ENCODE results near the gene BAHD1.

BAHD1 gene

DNA sequence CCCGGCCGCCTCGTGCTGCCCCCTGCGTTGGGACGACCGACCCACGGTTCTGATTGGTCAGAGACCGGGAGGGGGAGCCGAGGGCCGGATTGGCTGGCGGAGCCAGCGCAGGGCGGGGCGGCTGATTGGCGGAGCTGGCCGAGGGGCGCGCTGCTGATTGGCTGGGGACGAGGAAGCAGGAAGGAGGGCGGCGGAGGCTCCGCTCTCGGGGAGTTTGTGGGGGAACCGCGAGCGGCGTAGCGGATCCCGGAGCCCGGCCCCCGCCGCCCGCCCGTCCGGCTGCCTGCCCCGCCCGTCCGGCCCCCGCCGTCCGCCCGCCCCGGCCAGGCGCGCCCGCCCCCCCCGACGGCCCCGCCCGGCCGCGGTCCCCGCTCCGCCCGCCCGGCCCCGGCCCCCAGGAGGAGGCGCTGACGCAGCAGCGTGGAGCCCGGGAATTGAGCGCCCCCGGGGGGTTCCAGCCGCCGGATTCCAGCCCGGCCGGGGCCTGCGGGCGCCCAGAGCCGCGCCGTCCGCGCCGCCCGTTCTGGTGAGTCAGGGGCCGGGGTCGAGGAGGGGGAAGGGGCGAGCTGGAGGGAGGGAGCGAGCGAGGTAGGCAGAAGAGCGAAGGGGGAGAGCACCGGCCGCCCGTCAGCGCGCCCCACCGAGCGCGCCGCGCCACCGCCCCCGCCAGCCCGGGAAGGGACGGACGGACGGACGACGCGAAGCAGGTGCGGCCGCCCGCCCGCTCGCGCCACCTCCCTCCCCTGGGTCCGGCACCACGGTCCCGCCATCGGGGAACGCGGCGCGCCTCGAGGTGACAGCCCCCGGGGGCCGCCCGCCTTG, at the start of gene BAHD1:
Gene BAHD1 (plus strand): TSS at position 211 of the 822 bp plus-strand sequence. CDS start 17,512 bp downstream, outside the sequence.
- DNase-seq (ENCODE audit: low read depth in 2 of 2, low spot score in 1 of 2): peak; percentile 88 to 91

DNA sequence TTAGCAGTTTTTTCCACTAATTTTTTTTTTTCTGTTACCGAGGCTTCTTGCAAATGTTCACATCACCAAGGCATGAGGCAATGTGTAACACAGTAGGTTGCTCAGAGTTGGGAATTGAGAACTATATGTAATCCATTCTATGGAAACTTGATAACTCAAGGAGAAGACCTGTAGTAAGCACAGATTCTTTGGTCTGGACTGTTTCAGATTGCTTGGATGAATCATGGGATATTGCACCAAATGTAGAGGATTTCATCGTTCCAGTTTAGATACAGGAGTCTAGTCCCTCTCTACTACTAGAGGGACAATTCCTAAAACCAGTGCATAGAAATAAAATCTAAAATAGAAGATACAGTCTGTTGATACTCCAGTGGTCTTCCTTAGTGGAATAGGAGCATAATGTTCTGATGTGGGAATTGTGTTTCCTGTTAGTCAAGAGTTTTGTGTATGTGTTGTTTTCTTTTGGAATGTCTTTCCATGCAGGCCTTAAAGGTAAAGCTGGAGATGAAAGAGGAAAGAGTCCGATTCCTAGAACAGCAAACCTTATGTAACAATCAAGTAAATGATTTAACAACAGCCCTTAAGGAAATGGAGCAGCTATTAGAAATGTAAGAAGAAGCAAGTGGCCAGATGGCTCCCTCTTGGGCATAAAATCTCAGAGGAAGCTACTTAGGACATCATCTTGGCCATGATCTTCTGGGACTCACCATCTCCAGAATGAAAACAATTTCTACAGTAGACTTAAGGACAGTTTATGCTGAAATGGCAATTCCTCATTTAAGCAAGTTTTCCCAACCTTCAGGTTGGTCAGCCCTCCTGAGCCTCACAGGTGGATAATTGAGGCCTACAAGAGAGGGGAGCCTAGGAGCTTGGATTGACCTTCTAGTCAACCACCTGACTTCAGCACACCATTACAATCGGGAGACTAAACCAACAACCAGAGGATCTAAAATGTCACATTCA, 47.5 kb upstream of the BAHD1 start:
- no peak for DNase-seq (ENCODE audit: low read depth in 2 of 2, low spot score in 1 of 2)

DNA sequence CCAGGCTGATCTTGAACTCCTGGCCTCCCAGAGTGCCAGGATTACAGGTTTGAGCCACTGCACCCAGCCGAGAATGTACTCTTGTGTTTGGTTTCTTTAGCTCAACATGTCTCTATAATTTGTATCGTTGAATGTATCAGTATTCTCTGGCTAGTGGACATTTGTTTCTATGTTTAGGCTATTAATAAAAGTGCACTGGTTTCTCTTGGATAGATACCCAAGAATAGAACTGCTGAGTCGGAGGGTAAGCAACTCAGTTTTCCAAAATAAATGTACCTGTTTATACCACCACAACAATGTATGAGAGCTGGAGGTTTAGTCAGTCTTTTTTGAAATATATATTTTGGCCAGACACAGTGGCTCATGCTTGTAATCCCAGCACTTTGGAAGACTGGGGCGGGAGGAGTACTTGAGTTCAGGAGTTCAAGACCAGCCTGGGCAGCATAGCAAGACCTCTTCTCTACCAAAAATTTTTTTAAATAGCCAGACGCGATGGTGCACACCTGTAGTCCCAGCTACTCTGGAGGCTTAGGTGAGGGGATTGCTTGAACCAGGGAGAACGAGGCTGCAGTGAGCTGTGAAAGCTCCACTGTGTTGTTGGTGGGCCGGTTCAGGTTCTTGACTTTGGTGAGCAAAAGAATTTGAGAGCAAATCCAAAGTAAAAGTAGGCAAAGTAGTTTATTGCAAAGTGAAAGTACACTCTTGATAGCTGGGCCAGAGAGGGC, 42.9 kb upstream of the BAHD1 start:
- DNase-seq (ENCODE audit: low read depth in 2 of 2, low spot score in 1 of 2): no peak

DNA sequence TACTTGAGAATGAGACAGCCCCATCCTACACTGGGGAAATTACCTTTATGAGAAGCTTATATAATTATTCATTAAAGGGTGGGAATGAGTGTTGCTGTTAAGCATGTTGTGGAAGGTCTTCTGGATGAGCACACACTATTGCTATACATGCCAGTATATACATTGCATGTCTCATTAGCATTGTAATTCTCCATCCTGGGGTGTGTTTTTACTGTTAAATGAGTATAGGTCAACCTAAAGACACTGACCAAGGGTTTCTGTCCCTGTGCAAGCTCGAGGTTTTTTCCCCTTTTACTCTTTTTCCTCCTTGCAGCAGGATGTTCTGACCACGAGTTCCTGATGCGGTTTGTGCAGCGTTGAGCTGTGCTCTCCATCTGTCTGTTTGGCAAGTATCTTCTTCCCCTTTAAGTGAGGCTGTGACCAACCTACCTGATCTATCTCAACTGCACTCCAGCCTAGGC, 42.3 kb upstream of the BAHD1 start:
- no peak for DNase-seq (ENCODE audit: low read depth in 2 of 2, low spot score in 1 of 2)

DNA sequence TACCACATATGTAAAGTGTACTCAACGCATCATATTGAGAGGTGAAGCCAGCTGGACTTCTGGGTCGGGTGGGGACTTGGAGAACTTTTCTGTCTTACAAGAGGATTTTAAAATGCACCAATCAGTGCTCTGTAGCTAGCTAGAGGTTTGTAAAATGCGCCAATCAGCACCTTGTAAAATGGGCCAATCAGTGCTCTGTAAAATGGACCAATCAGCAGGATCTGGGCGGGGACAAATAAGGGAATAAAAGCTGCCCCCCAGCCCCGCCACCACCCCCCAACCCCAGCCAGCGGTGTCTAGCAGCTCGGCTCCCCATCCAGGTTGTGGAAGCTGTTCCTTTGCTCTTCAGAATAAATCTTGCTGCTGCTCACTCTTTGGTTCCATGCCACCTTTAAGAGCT, 41.4 kb upstream of the BAHD1 start:
- DNase-seq (ENCODE audit: low read depth in 2 of 2, low spot score in 1 of 2): no peak

DNA sequence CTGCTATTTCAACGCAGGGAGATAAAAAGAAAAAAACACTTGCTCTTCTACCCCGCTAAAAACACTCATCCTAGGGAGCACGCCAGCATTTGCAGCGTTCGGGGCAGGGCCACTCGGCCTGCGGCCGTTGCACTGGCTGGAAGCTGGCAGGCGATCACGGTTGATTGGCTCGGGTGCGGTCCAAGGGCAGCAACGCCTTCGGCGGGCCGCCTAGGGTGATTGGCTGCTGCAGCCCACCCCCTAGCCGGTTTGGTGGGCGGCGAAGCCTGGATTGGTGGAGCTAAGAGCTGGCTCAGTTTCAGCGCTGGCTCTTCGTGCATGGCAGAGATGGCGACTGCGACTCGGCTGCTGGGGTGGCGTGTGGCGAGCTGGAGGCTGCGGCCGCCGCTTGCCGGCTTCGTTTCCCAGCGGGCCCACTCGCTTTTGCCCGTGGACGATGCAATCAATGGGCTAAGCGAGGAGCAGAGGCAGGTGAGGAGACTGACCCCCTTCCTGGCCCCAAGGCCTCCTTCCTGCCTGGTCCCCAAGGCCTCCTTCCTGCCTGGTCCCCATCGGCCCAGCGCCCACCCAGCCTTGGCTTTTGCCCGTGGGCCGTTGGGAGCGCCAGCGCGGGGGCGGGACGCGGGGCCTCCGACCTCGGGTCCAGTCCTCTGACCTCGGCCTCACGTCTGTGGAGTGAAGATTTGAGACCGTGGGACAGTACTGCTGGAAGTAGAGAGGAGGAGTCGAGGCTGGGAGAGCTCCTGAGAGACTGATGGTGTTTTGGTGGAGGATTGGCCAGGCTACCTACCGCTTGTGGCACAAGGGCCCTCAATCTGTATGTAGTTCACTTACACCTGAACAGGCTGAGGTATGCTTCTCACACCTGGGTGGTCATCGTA, 35.0 kb upstream of the BAHD1 start, which contains the start of gene IVD:
Gene IVD (plus strand): TSS at position 295 of the 881 bp plus-strand sequence. CDS start 33 bp downstream, at position 328.
- peak; percentile 79 to 81 for DNase-seq (ENCODE audit: low read depth in 2 of 2, low spot score in 1 of 2)

DNA sequence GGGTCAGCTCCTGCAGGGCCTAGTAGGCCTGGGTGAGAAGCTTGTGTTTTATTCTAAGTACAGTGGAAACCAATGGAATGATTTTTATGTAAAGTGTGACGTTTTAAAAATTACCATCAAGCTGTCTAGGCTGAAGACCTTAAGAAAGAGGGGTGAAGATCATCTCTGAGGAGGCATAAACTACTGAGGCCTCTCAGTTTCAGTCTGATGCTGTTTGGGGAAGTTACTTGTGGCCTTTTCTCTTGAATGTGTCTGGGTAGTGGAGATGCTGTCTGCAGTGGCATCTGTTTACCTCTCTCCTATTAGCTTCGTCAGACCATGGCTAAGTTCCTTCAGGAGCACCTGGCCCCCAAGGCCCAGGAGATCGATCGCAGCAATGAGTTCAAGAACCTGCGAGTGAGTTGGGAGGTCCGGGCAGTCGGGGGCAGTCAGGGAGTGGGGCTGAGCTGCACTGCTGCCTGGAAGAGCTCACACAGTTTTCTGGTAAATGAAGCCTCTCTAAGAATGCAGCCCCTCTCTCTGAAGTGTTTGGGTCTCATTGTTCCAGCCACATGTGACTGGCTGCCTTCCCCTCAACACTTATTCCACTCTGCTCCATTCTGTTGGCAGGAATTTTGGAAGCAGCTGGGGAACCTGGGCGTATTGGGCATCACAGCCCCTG, 33.3 kb upstream of the BAHD1 start:
- no peak for DNase-seq (ENCODE audit: low read depth in 2 of 2, low spot score in 1 of 2)

DNA sequence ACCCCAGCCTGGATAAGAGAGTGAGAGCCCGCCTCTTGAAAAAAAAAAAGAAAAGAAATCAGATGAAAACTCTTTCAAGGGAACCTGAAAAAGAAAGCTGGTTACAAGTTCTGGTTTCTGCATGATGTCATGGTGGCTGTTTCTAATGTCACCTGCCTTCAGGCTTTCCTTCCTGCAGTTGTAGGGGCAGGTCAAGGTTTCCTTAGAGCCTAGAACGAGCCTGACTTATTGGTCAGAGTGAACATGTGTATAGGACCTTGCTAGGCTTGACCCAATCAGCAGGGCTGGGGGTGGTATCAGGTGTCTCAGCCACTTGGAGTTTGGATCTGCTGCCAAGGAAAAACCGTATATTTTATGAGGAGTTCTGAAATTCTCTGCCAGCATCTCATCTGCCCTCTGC, 31.4 kb upstream of the BAHD1 start:
- DNase-seq (ENCODE audit: low read depth in 2 of 2, low spot score in 1 of 2): no peak

DNA sequence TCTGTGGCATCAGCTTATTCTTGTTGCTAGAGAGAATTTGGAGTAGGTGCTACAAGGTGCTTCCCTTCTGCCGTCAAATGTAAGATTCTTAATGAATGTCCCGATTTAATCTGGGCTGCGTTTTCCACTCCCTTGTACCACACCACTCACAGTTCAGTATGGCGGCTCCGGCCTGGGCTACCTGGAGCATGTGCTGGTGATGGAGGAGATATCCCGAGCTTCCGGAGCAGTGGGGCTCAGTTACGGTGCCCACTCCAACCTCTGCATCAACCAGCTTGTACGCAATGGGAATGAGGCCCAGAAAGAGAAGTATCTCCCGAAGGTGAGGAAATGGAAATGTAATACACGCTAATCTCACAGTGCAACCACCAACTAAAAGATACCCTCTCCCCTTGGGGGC, 30.3 kb upstream of the BAHD1 start:
- no peak for DNase-seq (ENCODE audit: low read depth in 2 of 2, low spot score in 1 of 2)

DNA sequence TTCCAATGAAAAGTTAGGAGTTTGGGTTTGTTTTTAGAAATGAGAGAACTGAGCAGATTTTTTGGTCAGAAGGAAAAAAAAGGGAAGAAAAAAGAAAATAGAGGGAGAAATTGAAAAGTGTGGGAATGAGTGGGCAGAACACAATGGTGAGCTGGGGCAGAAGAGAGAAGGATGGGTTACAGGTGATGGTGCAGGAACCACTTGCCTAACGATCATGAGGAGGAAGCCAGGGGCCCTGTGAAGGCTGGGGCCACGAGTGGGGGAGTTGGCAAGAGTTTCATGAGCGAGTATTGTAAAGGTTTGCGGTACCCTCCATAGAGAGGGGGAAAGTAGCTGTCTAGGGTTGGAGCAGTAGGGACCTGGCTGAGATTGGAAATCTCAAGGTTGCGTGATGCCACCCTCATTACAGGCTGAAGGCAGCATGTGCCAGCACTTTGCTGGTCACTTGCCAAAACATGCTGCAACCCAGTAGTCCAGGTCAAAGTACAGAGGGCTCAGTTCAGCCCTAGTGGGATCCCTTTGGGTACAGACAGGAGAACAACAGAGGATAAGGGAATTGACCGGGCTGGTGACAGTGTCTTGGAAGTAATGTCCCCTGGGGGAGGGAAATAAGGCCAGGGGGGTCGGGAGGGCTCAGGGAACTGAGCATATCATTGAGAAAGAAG, 28.5 kb upstream of the BAHD1 start:
- DNase-seq (ENCODE audit: low read depth in 2 of 2, low spot score in 1 of 2): no peak

DNA sequence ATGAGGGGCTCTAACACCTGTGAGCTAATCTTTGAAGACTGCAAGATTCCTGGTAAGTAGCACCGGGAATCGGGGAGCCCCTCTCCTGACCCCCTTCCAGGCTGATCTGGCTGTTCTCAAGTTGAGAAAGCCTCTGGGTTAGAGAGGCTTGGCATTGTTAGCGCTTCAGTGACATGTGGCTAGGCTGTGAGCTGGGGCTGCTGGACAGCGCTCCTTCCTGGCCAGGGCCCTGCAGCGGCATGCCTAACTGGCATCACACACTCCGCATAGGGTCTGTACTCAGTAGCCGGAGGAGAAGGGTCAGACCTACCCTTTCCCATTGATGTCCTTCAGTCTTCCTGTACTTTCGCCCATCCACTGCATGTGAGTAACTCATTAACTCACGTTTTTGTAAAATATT, 27.7 kb upstream of the BAHD1 start:
- no peak for DNase-seq (ENCODE audit: low read depth in 2 of 2, low spot score in 1 of 2)

DNA sequence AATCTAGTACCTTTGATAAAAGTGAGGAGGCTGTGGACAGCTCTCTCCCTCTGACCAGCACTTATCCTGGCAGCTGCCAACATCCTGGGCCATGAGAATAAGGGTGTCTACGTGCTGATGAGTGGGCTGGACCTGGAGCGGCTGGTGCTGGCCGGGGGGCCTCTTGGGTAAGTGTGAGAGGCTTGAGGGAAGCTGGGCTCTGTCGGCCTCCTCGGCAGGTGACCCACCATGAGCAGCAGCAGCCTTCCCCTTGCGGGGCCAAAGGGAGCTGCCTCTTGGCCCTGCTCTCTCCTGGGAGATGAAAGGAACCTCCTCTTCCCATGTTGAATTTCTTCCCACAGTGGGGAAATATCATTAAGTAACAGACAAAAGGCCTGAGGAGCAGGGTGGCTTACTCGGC, 25.9 kb upstream of the BAHD1 start:
- no peak for DNase-seq (ENCODE audit: low read depth in 2 of 2, low spot score in 1 of 2)

DNA sequence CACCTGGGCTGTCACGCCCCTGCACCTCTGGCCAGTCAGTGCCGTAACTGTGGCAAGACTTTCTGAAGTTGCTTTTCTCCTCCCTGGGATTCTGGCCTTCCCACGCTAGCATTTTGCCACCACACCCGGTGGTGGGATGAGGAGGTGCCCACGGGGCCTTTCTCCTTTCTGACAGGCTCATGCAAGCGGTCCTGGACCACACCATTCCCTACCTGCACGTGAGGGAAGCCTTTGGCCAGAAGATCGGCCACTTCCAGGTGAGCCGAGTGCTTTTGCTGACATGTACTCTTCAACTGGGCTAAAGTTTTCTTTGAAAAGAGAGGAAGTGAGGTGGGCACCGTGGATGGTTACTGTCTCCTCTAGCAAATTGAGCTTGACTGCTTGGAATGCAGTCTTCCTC, 25.5 kb upstream of the BAHD1 start:
- no peak for DNase-seq (ENCODE audit: low read depth in 2 of 2, low spot score in 1 of 2)

DNA sequence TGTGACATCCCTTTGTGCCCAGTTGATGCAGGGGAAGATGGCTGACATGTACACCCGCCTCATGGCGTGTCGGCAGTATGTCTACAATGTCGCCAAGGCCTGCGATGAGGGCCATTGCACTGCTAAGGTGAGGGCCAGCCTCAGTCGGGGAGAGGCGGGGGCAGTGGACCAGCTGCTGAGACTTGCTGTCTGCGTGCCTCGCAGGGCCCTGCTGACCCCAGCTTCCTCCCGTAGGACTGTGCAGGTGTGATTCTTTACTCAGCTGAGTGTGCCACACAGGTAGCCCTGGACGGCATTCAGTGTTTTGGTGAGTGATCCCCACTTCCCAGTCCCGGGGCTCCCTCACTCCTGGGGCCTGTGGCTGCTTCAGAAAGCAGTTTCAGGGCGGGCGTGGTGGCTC, 24.7 kb upstream of the BAHD1 start:
- no peak for DNase-seq (ENCODE audit: low read depth in 2 of 2, low spot score in 1 of 2)

DNA sequence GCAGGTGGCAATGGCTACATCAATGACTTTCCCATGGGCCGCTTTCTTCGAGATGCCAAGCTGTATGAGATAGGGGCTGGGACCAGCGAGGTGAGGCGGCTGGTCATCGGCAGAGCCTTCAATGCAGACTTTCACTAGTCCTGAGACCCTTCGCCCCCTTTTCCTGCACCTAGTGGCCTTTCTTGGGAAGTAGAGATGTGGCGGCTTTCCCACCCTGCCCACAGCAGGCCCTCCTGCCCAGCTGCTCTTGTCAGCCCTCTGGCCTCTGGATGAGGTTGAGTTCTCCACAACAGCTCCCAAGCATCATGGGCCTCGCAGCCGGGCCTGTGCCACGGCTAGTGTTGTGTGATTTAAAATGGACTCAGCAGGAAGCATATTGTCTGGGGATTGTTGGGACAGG, 22.6 kb upstream of the BAHD1 start:
- no peak for DNase-seq (ENCODE audit: low read depth in 2 of 2, low spot score in 1 of 2)

DNA sequence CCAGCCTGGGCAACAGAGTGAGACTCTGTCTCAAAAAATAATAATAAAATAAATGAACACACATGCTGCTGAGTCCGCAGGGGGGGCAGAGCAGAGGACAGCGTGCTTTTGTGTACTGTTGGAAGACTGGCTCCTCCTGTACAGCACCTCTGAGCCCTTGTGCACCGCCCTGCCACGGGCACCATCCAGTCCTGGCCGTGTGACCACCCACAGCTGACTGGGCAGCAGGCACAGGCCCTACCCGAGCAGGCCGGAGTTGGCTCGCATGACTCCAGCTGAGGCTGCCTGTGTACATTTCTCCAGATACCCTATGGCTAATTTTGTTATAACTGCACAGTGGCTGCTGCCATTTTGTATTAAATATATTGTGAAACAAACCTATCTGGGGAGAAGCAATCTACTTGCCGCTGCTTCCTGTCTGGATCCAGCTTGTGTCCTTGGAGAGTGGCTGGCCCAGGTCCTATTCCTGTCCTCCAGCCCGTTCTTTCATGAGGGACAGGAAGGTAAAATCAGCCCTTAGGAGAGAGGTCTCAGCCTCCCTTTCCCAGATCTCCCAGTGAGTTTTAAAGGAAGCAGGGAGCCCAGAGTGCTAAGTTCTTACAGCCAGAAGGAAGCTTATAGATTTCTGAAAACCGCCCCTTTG, 20.6 kb upstream of the BAHD1 start:
- DNase-seq (ENCODE audit: low read depth in 2 of 2, low spot score in 1 of 2): no peak

DNA sequence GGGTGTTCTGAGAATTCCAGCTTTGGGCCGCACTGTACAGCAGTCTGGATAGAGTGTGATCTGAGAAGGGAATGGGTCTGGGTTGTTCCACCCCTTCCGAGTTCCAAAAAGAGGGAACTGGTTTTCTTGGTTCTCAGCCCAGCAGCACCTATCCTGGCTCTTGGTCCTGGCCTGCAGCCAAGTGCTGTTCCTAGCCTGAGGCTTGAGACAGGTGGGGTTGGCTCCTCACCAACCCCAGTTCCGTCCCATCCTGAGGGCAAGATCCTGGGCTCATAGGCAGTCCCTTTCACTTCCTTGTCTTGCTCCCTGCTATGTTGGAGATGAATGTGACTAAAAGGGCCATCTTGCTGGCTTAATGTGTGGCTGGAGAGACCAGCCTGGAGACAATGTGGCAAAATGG, 20.0 kb upstream of the BAHD1 start:
- no peak for DNase-seq (ENCODE audit: low read depth in 2 of 2, low spot score in 1 of 2)

DNA sequence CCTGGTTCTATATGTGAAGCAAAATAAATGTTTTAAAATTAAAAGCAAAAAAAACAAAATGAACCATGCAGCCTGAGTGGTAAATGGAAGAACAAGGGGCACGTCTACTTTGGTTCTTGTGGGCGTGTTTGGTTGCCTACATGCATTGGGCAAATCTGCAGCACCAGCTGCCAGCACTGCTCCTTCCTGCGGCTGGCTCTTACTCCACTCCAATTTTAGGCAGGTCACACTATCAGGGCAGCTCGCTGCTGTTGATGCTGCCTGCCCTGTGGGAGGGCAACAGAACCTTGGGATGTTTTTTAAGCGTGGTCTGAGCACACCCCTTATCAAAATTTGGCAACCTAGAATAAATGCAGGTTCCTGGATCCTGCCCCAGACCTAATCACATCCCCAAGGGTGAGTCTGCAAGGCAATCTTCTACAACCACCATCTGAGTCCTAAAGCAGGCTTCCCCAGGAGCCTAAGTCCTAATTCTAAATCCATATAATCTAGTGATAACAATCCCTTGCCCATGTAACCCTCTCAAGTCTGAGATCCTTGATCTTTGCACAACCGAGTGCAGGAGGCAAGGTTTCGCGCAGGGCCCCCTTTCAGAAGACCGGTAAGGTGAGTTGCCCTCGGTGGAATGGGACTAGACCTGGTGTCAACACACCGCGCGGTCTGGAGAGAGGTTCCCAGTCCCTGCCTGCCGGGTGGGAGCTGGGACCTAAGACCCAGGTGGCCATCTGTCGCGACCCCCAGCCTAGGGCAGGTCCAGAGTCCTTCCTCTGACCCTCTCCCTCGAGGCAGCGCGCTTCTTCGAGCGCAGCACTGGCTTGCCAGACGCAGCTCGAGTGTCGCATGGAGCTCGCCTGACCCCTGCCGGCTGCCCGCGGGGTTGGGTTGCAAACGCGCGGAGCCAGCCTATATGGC, 19.3 kb upstream of the BAHD1 start:
- DNase-seq (ENCODE audit: low read depth in 2 of 2, low spot score in 1 of 2): peak; percentile 64 to 67

Data from stimulated activated CD8-positive, alpha-beta memory T cell treated with anti-CD3 and anti-CD28 coated beads, Interleukin-4, amount 100 ng/mL, for 1 hour (primary cell).